ENCODE results near the gene RANBP1.

RANBP1 gene

DNA sequence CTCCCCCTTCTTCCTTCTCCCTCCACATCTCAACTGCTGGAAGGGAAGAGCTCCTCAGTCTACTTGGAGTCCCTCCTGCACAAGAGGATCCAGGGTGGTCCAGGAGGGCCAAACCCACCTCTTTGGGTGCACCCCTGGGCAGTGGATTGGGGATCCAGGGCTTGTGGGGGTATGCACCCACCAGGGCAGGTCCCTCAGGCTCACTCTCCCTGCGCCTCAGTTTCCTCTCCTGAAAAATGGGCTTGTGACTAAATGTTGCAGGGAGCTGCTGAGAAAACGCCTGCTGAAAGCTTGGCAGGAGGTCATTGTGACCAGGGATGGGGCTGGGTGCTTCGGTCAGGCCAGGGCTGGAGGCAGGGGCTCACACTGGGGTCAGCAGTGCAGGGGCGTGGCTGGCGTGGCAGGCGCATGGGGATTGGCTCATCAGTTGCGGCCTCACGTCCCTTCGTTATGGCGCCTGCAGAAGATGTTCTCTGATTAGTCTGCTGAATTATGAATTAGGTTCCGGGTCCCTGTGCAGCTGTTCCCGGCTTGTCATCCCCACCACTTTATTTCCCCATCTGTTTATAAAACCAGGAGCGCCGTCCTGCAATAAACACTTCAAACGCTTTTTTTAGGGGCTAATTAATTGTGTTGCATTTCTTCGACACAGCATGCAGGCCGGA lies 60.6 kb downstream of the RANBP1 start:
- no peak for DNase-seq

Data from hematopoietic multipotent progenitor cell treated with erythropoietin and hydrocortisone succinate and interleukin-3 and kit ligand, for 4 days (in vitro differentiated cells).